Tongue (tissue), 2 donors: ENCODE data around the gene TPX2. TPM values are rescaled to one million over a fixed set of nuclear protein-coding genes. Genes with fewer than 3 reads are reported as not detected.
"Not testable (repeated sequence)": the region's sequence is repeated elsewhere in the genome, so short reads cannot be mapped to it uniquely, and the experiment has no call there.

Experiments used
- DNase-seq: peaks from one replicate; pipeline ENCODE4 v3.0.0-alpha.2; 2015
- total RNA-seq: library from RNA; depleted of rRNA; stranded (reverse); fragments of >200 nt; gene quantifications from one replicate; pipeline ENCODE4 v1.2.3, GENCODE V29; 2014

TPX2 gene
- total RNA-seq, 1 donor from 2014 or later: 19.6 TPM

- DNase-seq: peak; percentile 94
These were observed 73.0 kb downstream of the TPX2 start for GRCh38 chr20:31811796-31812728.

GRCh38 chr20:31813611-31814010 lies 74.5 kb downstream of the TPX2 start:
- DNase-seq: no peak

GRCh38 chr20:31814142-31814541 lies 75.1 kb downstream of the TPX2 start:
- DNase-seq: not testable (repeated sequence)

GRCh38 chr20:31815408-31816188 lies 76.5 kb downstream of the TPX2 start:
- DNase-seq: peak; percentile 63

GRCh38 chr20:31816221-31816620 lies 77.1 kb downstream of the TPX2 start:
- no peak for DNase-seq

GRCh38 chr20:31817461-31817860 lies 78.4 kb downstream of the TPX2 start:
- no peak for DNase-seq

- no peak for DNase-seq
These were observed 79.4 kb downstream of the TPX2 start for GRCh38 chr20:31818376-31818908.

GRCh38 chr20:31819083-31819784 lies 80.1 kb downstream of the TPX2 start, which contains the start of gene MYLK2:
Gene MYLK2, plus strand, starts transcription at chr20:31819356. Its CDS starts 225 bp downstream, at chr20:31819581.
- peak; percentile 95 for DNase-seq

GRCh38 chr20:31820228-31820627 lies 81.1 kb downstream of the TPX2 start:
- DNase-seq: no peak

GRCh38 chr20:31821427-31821826 lies 82.3 kb downstream of the TPX2 start:
- no peak for DNase-seq

- DNase-seq: peak; percentile 91
These were observed 83.6 kb downstream of the TPX2 start for GRCh38 chr20:31822421-31823330.

- no peak for DNase-seq
These were observed 84.5 kb downstream of the TPX2 start for GRCh38 chr20:31823360-31824124.

- DNase-seq: no peak
These were observed 85.0 kb downstream of the TPX2 start for GRCh38 chr20:31824125-31824485.

- no peak for DNase-seq
These were observed 85.6 kb downstream of the TPX2 start for GRCh38 chr20:31824554-31825313.

GRCh38 chr20:31826074-31826473 lies 87.0 kb downstream of the TPX2 start:
- no peak for DNase-seq

- DNase-seq: no peak
These were observed 88.0 kb downstream of the TPX2 start for GRCh38 chr20:31827059-31827458.

- not testable (repeated sequence) for DNase-seq
These were observed 88.9 kb downstream of the TPX2 start for GRCh38 chr20:31828016-31828415.

- DNase-seq: no peak
These were observed 90.6 kb downstream of the TPX2 start for GRCh38 chr20:31829731-31830130.

GRCh38 chr20:31830406-31830981 lies 91.4 kb downstream of the TPX2 start:
- DNase-seq: no peak
